BE2C (cell line): ENCODE measurements around the gene TASP1.
"Not testable (repeated sequence)": the region's sequence is repeated elsewhere in the genome, so short reads cannot be mapped to it uniquely, and the experiment has no call there.

Source experiments
- DNase-seq: peaks from one replicate; pipeline ENCODE4 v3.0.0-alpha.2; 2020
- H3K27me3 ChIP-seq: fragments of 250-450 bp; sonication (Bioruptor Pico); 2 replicates; pipeline ENCODE4 v1.5.1; 2020; ENCODE audit warnings: mild to moderate bottlenecking
- H3K36me3 ChIP-seq: fragments of 250-450 bp; sonication (Bioruptor Pico); 2 replicates; pipeline ENCODE4 v1.5.1; 2020; ENCODE audit warnings: mild to moderate bottlenecking
- H3K4me1 ChIP-seq: fragments of 250-450 bp; sonication (Bioruptor Pico); 2 replicates; pipeline ENCODE4 v1.5.1; 2020
- H3K4me3 ChIP-seq: 2 replicates; pipeline ENCODE4 v1.5.1; 2011; ENCODE audit warnings: low read depth, low read length
- H3K9me3 ChIP-seq: fragments of 250-450 bp; sonication (Bioruptor Pico); 2 replicates; pipeline ENCODE4 v1.5.1; 2020
- CTCF ChIP-seq: IDR thresholded peaks from 2 replicates; pipeline ENCODE4 v1.5.1; 2012; ENCODE audit warnings: mild to moderate bottlenecking, low read depth, low read length

The TASP1 gene

DNA sequence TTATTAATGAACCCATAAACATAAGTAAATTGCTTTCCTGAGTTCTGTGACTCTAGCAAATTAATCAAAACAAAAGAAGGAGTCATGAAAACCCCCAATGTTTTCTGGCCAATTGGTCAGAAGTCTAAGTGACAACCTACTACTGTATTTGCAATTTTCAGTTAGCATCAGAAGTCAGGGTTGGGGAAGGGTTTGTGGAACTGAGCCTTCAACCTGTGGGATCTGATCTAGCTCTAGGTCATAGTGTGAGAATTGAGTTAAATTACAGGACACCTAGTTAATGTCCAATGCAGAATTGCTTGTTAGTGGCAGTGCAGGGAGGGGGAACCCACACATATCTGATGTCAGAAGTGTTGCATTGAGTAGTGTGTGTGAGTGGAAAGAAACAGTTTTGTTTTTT lies 275.3 kb downstream of the TASP1 start:
- no peaks in the 10 kb centered on the region for H3K9me3 ChIP-seq
- no peak overlapping the region for H3K4me3 ChIP-seq
- H3K4me1 ChIP-seq: no peaks in the 10 kb centered on the region
- H3K36me3 ChIP-seq: no peaks in the 10 kb centered on the region
- H3K27me3 ChIP-seq: no peaks in the 10 kb centered on the region
- no peak for TF ChIP-seq CTCF
- DNase-seq: no peak

DNA sequence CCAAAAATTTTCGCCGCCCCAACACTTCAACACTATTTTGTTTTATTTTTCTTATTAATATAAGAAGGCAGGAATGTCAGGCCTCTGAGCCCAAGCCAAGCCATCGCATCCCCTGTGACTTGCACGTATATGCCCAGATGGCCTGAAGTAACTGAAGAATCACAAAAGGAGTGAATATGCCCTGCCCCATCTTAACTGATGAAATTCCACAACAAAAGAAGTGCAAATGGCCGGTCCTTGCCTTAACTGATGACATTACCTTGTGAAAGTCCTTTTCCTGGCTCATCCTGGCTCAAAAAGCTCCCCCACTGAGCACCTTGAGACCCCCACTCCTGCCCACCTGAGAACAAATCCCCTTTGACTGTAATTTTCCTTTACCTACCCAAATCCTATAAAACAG lies 276.6 kb downstream of the TASP1 start:
- not testable (repeated sequence) for H3K27me3 ChIP-seq, H3K36me3 ChIP-seq, H3K4me1 ChIP-seq, H3K4me3 ChIP-seq, DNase-seq, H3K9me3 ChIP-seq

DNA sequence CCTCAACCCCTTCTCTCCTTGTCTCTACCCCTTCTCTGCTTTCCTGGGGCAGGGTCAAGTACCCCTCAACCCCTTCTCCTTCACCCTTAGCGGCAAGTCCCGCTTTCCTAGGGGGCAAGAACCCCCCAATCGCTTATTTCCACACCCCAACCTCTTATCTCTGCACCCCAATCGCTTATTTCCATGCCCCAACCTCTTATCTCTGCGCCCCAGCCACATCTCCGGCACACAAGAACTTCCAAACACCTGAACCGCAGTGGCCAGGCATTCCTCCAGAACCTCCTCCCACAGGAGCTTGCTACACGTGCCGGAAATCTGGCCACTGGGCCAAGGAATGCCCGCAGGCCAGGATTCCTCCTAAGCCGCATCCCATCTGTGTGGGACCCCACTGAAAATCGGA lies 279.8 kb downstream of the TASP1 start:
- not testable (repeated sequence) for H3K27me3 ChIP-seq, H3K36me3 ChIP-seq, H3K4me3 ChIP-seq, H3K9me3 ChIP-seq, DNase-seq, H3K4me1 ChIP-seq

DNA sequence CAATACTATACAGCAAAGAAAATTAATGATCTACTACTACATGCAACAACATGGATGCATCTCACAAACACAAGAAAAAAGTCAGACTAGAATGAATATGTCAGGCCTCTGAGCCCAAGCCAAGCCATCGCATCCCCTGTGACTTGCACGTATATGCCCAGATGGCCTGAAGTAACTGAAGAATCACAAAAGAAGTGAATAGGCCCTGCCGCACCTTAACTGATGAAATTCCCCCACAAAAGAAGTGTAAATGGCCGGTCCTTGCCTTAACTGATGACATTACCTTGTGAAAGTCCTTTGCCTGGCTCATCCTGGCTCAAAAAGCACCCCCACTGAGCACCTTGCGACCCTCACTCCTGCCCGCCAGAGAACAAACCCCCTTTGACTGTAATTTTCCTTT lies 280.9 kb downstream of the TASP1 start:
- not testable (repeated sequence) for H3K4me1 ChIP-seq, H3K27me3 ChIP-seq, DNase-seq, H3K4me3 ChIP-seq, H3K36me3 ChIP-seq, H3K9me3 ChIP-seq

DNA sequence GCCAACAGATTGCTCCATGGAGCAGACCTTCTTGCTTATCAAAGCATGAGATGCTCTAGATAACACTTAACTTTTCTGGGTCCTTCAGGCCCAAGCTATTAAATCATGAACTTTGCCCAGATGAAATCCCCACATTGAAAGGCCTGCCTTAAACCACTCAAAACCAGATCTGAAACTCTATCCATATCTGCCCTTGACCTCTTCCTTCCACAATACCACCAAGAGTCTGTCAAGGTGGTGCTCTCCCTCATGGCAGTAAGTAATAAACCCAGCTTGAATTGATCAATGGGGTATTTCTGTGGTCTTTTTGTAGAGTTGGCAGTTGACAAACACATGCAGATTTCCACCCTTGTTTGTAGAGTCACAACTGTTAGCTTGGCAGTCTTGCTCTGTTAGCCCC lies 282.1 kb downstream of the TASP1 start:
- Histone ChIP-seq H3K27me3 (no peaks in the 10 kb centered on the region), H3K36me3 (no peaks in the 10 kb centered on the region), H3K4me3 (no peak overlapping the region), H3K9me3 (no peaks in the 10 kb centered on the region), H3K4me1 (no peaks in the 10 kb centered on the region)
- no peak for TF ChIP-seq CTCF
- no peak for DNase-seq

DNA sequence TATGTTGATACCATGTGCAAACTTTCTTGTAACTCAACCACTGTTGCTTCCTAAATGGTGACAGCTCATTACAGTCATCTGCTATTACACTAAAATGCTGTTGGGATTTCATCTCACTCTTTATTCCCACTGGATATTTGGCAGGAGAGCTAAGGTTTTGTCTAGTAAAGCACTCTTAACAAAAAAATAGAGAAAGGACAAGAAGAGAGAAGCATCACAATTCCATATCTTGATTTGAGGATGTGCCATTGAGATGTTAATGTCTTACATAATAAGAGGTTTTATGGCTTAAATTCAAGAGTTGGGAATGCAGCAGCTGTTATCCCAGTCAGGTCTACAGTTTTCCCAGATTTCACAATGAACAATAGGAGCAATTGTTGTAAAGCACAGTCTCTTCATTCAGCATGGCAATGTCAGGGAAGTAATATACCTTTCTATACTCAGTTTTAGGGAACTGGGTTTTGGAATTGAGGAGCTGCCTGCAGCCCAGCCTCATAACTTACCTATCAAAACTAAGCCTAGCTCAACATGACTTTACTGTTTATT lies 282.7 kb downstream of the TASP1 start:
- no peaks in the 10 kb centered on the region for H3K36me3 ChIP-seq
- no peak overlapping the region for H3K4me3 ChIP-seq
- no peaks in the 10 kb centered on the region for H3K27me3 ChIP-seq
- no peak for DNase-seq
- no peaks in the 10 kb centered on the region for H3K4me1 ChIP-seq
- H3K9me3 ChIP-seq: no peaks in the 10 kb centered on the region
- TF ChIP-seq CTCF: no peak

- TF ChIP-seq CTCF: no peak
- no peak overlapping the region for H3K4me3 ChIP-seq
- DNase-seq: no peak
- H3K36me3 ChIP-seq: no peaks in the 10 kb centered on the region
- H3K9me3 ChIP-seq: no peaks in the 10 kb centered on the region
- H3K4me1 ChIP-seq: no peaks in the 10 kb centered on the region
- H3K27me3 ChIP-seq: no peaks in the 10 kb centered on the region
These were observed 283.3 kb downstream of the TASP1 start for GRCh38 chr20:13355411-13355810.

DNA sequence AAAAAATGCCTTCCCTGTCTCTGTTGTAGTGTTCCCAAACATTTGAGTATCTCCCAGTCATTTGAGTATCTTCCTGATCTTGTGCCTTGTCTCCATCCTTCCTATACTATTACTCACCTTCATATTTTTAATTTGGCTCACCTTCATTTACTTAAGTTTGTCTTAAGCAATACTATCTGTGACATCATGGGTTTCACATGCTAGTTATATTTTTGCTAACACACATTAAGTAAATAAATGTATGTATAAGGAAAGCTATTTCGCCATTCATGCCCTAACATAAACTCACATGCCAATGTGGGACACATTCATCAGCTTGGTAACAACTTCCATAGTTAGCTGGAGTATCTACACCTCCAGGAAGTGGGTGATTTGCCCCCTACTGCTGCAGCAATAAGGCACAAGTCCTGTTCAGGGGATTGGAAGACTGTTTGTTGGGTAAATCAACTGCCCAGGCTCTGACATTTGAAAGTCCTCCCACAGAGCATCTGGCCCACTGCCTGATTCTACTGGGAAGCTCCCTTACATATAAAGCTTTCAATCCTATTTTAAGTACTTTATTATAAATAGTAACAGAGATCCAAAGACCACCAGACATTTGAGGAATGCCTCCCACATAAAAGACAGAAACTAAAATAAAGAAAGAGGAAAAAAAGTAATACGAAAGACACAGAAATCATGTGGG lies 285.3 kb downstream of the TASP1 start:
- Histone ChIP-seq H3K9me3 (no peaks in the 10 kb centered on the region), H3K4me1 (no peaks in the 10 kb centered on the region), H3K27me3 (no peaks in the 10 kb centered on the region), H3K4me3 (no peak overlapping the region), H3K36me3 (no peaks in the 10 kb centered on the region)
- no peak for DNase-seq
- no peak for TF ChIP-seq CTCF
